RKO (cell line): ENCODE measurements around the gene ITSN1.
A peak's percentile ranks its signal among the peaks of the same experiment; 100 is the strongest.
"Not testable (repeated sequence)": the region's sequence is repeated elsewhere in the genome, so short reads cannot be mapped to it uniquely, and the experiment has no call there.

Experiments
- DNase-seq: peaks from one replicate; pipeline ENCODE4 v3.0.0-alpha.2; 2016; ENCODE audit warnings: low spot score

The ITSN1 gene

GRCh38 chr21:33897098-33897497, 254.8 kb downstream of the ITSN1 start:
- DNase-seq, result no peak

DNA sequence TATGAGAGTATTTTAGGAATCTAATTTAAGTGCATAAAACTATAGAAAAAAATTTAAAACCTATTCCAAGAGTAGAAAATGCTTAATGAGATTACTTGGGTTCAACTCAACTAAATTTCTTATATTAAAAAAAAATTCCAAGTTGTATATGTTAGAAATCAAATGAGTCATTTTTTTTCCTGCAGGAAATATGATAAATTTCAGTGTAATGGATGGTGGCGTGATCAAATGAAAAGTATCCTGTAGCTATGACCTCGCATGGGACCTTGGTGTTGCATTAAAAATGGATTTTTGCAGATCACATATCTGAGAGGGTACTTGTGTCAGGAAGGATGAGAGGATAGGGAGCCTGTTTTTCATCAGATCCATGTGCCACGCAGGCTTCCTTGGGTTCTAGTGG, 255.4 kb downstream of the ITSN1 start:
- DNase-seq, result no peak

DNA sequence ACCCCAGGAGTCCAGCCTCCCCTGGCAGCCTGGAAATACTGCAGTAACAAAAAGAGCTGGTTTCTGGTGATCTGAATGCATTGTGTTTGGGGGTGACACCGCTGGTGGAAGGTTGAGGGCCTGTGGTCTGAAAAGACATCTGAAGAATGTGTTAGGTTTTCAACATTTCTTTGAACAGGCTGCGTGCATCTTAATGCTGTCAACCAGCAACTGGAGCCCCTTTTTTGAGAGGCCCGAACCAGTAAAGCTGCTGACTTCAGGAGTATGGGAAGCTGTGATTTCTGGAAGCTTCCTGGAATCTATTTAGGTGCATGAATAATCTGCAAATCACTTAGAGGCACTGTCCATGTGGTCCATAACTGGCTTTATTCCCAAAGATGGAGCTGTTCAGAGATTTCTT, 256.3 kb downstream of the ITSN1 start:
- DNase-seq, result no peak

GRCh38 chr21:33899199-33899598, 256.9 kb downstream of the ITSN1 start:
- no peak for DNase-seq

DNA sequence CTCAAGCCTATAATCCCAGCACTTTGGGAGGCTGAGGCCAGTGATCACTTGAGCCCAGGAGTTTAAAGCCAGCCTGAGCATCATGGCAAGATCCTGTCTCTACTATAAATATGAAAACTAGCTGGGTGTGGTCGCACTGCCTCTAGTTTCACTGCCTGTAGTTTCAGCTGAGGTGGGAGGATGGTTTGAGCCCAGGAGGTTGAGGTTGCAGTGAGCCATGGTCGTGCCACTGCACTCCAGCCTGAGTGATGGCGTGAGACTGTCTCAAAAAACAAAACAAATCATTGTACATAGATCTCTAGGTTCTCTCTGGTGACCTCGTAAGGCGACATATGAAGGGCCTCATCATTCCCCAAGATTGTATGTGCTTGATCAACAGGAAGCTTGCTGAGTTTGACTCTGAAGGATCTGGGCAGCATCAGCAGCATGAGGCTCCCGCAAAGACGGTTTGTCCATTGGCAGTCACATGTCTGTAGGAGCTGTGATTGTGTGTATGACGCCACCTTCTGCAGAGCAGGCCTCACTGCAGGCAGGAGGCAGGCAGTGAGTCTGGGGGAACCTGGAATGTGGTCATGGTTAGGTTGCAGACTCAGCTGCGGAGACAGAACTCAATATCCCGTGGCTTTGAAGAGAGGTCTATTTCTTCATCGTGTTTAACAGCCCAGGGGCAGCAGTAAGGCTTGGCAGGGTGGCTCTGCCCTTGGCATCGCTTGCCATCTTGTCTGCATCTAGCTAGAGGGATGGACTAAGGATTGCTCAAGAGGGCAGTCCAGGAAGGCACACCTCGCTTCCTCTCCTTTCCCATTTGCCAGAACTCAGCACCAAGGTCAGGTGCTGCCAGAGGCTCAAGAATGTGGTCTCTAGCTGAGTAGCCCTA, 259.3 kb downstream of the ITSN1 start:
- peak; percentile 64 for DNase-seq

GRCh38 chr21:33902349-33902748, 260.0 kb downstream of the ITSN1 start:
- DNase-seq, result no peak

- DNase-seq, result no peak
Measured at GRCh38 chr21:33904041-33904440, 261.7 kb downstream of the ITSN1 start.

DNA sequence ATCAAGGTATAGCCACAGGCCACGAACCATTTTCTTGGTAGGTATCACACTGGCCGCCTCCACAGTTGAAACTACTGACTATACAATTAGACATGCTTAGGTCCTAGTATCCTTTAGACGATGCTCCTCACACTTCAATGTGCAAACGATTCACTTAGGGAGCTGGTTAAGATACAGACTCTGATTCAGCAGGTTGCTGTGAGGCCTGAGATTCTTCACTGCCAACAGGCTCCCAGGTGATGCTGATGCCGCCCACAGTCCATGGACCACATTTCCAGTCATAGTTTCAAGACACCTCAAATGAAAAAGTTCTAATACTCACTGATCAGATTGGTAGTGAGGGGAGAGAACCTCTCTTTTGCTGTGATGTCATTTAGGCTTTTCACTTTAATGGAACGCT, 266.5 kb downstream of the ITSN1 start:
- no peak for DNase-seq

DNA sequence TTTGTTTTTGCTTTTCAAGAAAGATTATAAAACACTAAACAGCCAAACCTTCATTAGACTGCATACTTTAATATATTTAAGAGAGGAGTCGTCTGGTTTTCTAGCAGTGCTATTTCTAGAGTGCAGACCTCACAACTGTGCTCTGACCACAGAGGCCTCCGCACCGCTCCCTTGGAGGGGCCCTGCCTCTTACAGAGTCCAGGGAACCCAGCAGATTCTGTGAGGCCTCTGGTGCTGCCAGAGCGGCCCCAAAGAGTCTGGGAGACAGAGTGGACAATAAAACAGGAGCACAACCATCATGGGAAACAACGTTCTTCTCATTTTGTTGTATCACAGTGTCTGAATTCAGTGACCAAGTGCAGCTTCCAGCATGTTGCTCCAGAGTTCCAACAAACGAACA, 267.5 kb downstream of the ITSN1 start:
- no peak for DNase-seq

DNA sequence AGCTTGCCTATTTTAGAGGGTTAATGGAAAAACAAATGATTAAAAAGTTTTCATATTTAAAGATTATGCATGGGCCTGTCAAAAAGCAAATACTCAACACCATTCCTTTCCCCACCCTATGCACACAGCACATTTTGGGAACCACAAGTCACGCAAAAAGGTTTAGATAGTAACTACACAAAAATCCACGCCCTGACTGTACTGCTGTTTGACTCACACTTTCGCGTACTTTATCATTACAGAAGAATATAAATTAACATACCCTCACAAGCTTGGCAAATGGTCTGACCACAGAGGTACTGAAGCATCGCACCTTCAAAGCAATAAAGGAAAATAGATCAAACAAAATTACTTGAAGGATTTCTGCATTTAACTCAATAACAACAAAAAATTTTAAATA, 271.9 kb downstream of the ITSN1 start:
- DNase-seq, result peak; percentile 47

GRCh38 chr21:33915368-33916199, 273.3 kb downstream of the ITSN1 start, which contains the start of gene ATP5PO:
Gene ATP5PO, minus strand, starts transcription at chr21:33915804. Its CDS starts 41 bp downstream, at chr21:33915763.
- peak; percentile 98 for DNase-seq

DNA sequence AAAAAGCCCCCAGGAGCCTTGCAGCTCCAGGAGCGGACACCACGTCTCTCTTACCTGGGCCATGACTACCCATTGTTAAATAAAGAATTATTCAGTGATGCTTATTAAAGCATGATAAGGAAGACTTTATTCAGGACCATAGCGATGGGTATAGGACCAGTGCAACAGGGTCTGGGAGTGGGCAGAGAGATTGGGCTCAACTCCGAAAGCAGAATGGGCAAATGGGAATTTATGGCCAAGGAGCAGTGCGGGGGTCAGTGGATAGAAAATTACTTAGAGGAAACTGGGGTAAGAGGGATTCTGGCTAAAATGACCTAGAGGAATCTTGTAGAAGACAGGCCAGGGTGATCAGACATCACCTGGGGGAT, 273.9 kb downstream of the ITSN1 start:
- no peak for DNase-seq

- no peak for DNase-seq
Measured at GRCh38 chr21:33917421-33917820, 275.1 kb downstream of the ITSN1 start.

GRCh38 chr21:33924079-33924765, 281.9 kb downstream of the ITSN1 start:
- DNase-seq, result peak; percentile 78

DNA sequence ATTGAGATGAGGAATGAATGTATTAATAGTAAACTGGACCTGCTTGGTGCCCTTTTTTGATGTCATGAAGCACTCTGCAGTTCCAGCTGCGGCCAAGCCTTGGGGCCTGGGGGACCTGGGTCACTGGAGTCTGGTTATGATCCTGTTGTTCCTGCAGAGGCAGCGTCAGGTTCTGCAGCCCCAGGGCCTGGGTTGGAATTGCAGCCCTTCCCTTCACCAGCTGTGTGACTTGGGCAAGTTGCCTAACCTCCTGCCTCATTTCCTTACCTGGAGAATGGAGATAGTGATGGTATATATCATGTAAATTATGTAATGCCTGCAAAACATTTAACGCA, 282.4 kb downstream of the ITSN1 start:
- DNase-seq, result no peak

DNA sequence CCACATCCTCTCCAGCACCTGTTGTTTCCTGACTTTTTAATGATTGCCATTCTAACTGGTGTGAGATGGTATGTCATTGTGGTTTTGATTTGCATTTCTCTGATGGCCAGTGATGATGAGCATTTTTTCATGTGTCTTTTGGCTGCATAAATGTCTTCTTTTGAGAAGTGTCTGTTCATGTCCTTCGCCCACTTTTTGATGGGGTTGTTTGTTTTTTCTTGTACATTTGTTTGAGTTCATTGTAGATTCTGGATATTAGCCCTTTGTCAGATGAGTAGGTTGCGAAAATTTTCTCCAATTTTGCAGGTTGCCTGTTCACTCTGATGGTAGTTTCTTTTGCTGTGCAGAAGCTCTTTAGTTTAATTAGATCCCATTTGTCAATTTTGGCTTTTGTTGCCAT, 283.9 kb downstream of the ITSN1 start:
- not testable (repeated sequence) for DNase-seq

DNA sequence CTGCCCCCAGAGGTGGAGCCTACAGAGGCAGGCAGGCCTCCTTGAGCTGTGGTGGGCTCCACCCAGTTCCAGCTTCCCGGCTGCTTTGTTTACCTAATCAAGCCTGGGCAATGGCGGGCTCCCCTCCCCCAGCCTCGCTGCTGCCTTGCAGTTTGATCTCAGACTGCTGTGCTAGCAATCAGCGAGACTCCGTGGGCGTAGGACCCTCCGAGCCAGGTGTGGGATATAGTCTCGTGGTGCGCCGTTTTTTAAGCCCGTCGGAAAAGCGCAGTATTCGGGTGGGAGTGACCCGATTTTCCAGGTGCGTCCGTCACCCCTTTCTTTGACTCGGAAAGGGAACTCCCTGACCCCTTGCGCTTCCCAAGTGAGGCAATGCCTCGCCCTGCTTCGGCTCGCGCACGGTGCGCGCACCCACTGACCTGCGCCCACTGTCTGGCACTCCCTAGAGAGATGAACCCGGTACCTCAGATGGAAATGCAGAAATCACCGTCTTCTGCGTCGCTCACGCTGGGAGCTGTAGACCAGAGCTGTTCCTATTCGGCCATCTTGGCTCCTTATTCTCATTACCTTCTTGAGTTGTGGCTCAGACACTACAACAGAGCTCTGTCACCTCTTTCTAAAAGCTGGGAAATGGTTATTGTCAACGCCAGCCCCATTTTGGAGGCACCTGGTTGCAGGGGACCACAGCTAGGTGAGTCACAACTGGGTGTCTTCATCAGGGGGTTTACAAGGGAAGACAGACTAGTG, 288.9 kb downstream of the ITSN1 start:
- not testable (repeated sequence) for DNase-seq

GRCh38 chr21:33931799-33932390, 289.6 kb downstream of the ITSN1 start:
- DNase-seq, result no peak

DNA sequence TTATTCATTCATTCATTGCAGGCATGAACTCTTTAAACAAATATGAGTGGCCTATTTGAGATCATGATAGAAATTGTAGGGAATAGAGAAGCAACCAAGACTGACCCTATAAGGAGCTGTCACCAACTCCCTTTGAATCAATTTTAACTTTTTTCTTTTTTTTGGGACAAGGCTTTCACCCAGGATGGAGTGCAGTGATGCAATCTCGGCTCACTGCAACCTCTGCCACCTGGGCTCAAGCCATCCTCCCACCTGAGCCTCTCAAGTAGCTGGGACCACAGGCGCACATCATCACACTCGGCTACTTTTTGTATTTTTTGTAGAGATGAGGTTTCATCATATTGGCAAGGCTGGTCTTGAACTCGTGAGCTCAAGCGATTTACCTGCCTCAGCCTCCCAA, 290.4 kb downstream of the ITSN1 start:
- no peak for DNase-seq

- no peak for DNase-seq
Measured at GRCh38 chr21:33936301-33937038, 294.2 kb downstream of the ITSN1 start.

DNA sequence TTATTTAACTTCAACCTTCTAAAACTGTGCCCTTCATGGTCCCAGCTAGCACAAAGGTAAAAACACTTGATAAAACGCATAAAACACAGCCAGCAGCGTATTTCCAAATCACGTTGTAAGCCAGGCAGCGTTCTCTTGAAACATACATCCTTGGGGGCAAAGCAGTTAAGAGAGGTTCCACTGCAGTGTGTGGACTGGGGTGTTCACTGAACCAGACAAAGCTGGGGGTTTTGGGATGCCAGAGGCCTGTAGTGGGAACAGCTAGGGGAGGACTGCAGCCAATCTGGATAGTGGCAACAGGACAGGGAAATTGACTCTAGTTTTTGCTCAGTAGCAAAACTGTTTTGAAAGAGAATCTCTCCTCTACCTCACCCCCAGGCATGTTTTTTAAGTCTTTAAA, 294.8 kb downstream of the ITSN1 start:
- DNase-seq, result no peak
